Measurements from ENCODE around the gene OVOL1. TPM values are rescaled to one million over a fixed set of nuclear protein-coding genes. Genes with fewer than 3 reads are reported as not detected.

The OVOL1 gene
- total and polyA plus RNA-seq, 7 donors = 16.6 to 30.0 (median 22.7) TPM; not detected in 4

GRCh38 chr11:65806979-65807378, 20.1 kb downstream of the OVOL1 start:
- Histone ChIP-seq H3K27me3 (peaks cover 23 to 45% (median 24%) of the 10 kb centered on the region in 3 donors), H3K36me3 (no peaks in the 10 kb centered on the region), H3K4me1 (no peaks in the 10 kb centered on the region), H3K4me3 (no peak overlapping the region), H3K9me3 (no peaks in the 10 kb centered on the region), H3K27ac (no peak overlapping the region)
- 34 to 73% methylated on average over 6 of the region's 6 CpGs for WGBS, 2 donors
- DNase-seq = no peak
- TF ChIP-seq POLR2A (IDR thresholded peaks at IDR 0.05) (no peak), POLR2AphosphoS5 (IDR thresholded peaks at IDR 0.05) (no peak), EP300 (IDR thresholded peaks at IDR 0.05) (no peak)
- TF ChIP-seq, protein P1, sequence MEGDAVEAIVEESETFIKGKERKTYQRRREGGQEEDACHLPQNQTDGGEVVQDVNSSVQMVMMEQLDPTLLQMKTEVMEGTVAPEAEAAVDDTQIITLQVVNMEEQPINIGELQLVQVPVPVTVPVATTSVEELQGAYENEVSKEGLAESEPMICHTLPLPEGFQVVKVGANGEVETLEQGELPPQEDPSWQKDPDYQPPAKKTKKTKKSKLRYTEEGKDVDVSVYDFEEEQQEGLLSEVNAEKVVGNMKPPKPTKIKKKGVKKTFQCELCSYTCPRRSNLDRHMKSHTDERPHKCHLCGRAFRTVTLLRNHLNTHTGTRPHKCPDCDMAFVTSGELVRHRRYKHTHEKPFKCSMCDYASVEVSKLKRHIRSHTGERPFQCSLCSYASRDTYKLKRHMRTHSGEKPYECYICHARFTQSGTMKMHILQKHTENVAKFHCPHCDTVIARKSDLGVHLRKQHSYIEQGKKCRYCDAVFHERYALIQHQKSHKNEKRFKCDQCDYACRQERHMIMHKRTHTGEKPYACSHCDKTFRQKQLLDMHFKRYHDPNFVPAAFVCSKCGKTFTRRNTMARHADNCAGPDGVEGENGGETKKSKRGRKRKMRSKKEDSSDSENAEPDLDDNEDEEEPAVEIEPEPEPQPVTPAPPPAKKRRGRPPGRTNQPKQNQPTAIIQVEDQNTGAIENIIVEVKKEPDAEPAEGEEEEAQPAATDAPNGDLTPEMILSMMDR (IDR thresholded peaks at IDR 0.05) = no peak
- intact Hi-C loops (cut with DNase I) = no loop called here

DNA sequence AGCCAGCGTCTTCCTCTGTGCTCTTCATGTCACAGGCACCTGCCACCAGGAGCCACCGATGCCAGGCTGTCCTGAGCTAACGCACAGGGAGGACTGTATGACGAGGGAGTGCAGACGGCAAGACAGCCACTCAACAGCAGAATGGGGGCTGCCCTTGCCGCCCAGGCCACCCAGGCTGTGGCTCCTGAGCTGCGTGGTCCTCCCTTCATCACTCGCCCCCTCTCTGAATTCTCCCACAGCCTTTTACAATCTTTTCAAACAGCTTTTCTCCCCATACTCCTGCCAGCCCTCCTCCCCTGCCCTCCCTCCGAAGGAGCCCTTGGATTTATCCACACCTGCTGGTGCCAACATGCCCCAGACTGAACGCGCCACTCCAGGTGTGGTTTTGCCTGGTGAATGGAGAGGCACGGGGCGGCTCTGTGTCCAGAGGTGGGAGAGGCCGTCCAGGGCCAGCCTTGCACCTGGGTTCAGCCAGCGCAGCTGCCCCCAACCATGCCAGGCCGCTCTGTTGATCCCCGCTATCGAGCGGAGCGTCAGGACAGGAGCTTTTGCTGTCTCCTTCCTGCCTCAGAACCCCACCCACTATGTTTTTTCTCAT, 22.0 kb downstream of the OVOL1 start:
- no peaks in the 10 kb centered on the region for H3K9me3 ChIP-seq
- TF ChIP-seq POLR2AphosphoS5 (IDR thresholded peaks at IDR 0.05) (no peak), EP300 (IDR thresholded peaks at IDR 0.05) (no peak), POLR2A (IDR thresholded peaks at IDR 0.05) (no peak)
- TF ChIP-seq, protein P1 (IDR thresholded peaks at IDR 0.05) = no peak
- H3K4me1 ChIP-seq = no peaks in the 10 kb centered on the region
- no peaks in the 10 kb centered on the region for H3K36me3 ChIP-seq
- H3K4me3 ChIP-seq = no peak overlapping the region
- 53 to 81% methylated on average over 20 of the region's 20 CpGs for WGBS, 2 donors
- H3K27ac ChIP-seq = no peak overlapping the region
- intact Hi-C loops (cut with DNase I) = no loop called here
- H3K27me3 ChIP-seq = peaks cover 8 to 26% (median 10%) of the 10 kb centered on the region in 3 donors
- no peak for DNase-seq

- Histone ChIP-seq H3K27ac (no peak overlapping the region), H3K36me3 (no peaks in the 10 kb centered on the region), H3K27me3 (peaks cover 2 to 20% (median 3%) of the 10 kb centered on the region in 3 donors), H3K4me3 (no peak overlapping the region), H3K9me3 (no peaks in the 10 kb centered on the region), H3K4me1 (no peaks in the 10 kb centered on the region)
- intact Hi-C loops (cut with DNase I) = no loop called here
- DNase-seq = no peak
- WGBS, 2 donors = 76 to 82% methylated on average over 9 of the region's 9 CpGs
- TF ChIP-seq EP300 (IDR thresholded peaks at IDR 0.05) (no peak), POLR2AphosphoS5 (IDR thresholded peaks at IDR 0.05) (no peak), POLR2A (IDR thresholded peaks at IDR 0.05) (no peak)
- TF ChIP-seq, protein P1 (IDR thresholded peaks at IDR 0.05) = no peak
These were observed 22.6 kb downstream of the OVOL1 start for GRCh38 chr11:65809496-65809895.

DNA sequence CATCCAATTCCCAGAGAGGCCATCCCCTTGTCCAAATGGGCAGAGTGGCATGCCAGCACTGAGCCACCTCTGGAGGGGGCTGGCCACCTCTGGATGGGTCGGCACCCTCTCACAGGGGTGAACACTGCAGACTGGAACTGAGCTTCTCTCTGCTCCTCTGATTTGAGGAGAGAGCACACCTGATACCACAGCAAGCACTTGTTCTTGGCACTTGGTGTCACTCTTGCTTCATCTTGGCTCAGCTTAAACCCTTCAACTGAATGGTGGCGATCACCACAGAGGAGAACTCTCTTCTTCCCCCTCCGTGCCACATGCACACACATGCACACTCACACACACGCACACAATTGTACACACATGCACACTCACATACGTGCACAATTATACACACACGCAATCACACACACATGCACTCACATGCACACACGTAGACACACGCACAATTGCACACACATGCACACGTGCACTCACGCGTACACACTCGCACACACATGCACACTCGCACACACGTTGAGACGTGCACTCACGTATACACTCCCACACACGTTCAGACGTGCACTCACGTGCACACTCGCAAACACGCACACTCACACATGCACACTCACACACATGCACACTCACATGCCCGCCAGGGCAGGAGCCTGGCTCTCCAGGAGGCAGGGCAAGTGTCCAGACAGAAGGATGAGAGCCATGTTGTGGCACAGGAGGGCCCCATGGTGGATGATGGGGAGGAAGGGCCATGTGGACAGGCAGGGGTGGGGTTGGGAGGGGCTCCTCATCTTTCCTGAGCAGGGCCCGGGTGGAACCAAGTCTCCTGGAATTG, 23.4 kb downstream of the OVOL1 start:
- H3K4me3 ChIP-seq = no peak overlapping the region
- WGBS, 2 donors = 75 to 85% methylated on average over 23 of the region's 23 CpGs
- no peaks in the 10 kb centered on the region for H3K4me1 ChIP-seq
- H3K27me3 ChIP-seq = peaks cover 0 to 12% (median 0%) of the 10 kb centered on the region in 3 donors
- TF ChIP-seq POLR2A (IDR thresholded peaks at IDR 0.05) (no peak), EP300 (IDR thresholded peaks at IDR 0.05) (no peak), POLR2AphosphoS5 (IDR thresholded peaks at IDR 0.05) (no peak)
- TF ChIP-seq, protein P1 (IDR thresholded peaks at IDR 0.05) = no peak
- no peaks in the 10 kb centered on the region for H3K9me3 ChIP-seq
- peaks cover 0 to 3% (median 0%) of the 10 kb centered on the region in 4 donors for H3K36me3 ChIP-seq
- DNase-seq = no peak
- no peak overlapping the region for H3K27ac ChIP-seq
- intact Hi-C loops (cut with DNase I) = loop anchor here (10.0 kb wide), 1 partner anchor 185 kb away; no protein-coding TSS in a partner anchor

Measured in sigmoid colon (tissue), 7 donors.